ENCODE results near the gene RNF225. TPM values are rescaled to one million over a fixed set of nuclear protein-coding genes. Genes with fewer than 3 reads are reported as not detected.

The RNF225 gene
- total and polyA plus RNA-seq, 9 of the 15 experiments (the other 6 are each of a cell fraction or from before 2014, with no cell fraction given) = 0.33 TPM; not detected in 8

DNA sequence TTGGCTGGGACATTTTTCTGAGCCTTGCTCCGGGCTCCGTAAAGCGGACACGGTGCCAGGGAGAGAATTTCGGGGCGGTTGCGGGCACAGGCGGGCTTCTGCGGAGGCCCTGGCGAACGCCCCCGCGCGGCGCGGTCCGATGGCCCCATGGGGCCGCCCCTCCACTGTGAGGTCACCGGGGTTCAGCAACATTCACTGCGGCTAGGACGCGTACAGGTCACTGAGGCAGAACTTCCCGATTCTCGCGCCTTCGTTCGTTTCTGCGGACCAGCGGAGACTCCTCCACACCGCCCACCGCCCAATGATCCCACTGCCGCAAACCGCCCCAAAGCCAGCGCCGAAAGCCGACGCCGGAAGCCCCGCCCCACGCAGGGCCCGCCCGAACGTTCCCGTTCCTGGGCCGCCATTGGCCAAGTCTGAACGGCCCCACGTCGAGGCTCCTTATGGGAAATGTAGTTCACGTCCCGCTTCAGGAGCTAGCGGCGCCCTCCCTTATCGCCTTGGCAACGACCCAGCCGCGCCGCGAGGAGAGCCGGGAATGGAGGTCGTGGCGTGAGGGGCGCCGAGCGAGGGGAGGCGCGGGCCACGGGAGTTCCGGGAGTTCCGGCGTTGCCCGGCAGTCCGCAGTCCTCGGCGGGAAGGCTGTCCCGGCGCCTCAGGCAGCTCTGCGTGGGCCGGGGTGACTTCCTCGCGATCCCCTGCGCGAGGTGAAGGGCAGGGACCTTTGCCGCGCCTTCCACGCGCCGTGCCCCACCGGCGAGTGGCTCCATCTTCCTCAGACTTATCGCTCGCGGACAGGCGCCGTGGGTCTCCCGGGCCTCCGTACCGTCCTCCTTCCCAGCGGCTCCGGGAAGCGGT is 12.9 kb downstream of the RNF225 start, which contains the start of gene ZNF584 (continued):
- TF ChIP-seq, protein P1, sequence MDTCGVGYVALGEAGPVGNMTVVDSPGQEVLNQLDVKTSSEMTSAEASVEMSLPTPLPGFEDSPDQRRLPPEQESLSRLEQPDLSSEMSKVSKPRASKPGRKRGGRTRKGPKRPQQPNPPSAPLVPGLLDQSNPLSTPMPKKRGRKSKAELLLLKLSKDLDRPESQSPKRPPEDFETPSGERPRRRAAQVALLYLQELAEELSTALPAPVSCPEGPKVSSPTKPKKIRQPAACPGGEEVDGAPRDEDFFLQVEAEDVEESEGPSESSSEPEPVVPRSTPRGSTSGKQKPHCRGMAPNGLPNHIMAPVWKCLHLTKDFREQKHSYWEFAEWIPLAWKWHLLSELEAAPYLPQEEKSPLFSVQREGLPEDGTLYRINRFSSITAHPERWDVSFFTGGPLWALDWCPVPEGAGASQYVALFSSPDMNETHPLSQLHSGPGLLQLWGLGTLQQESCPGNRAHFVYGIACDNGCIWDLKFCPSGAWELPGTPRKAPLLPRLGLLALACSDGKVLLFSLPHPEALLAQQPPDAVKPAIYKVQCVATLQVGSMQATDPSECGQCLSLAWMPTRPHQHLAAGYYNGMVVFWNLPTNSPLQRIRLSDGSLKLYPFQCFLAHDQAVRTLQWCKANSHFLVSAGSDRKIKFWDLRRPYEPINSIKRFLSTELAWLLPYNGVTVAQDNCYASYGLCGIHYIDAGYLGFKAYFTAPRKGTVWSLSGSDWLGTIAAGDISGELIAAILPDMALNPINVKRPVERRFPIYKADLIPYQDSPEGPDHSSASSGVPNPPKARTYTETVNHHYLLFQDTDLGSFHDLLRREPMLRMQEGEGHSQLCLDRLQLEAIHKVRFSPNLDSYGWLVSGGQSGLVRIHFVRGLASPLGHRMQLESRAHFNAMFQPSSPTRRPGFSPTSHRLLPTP (IDR thresholded peaks at IDR 0.05; ENCODE audit: borderline replicate concordance, extremely low read depth, insufficient read length) = no peak
- TF ChIP-seq MYC (IDR thresholded peaks at IDR 0.05; ENCODE audit: low read depth, low read length) (peak; percentile 33; the same call in 1 of the 2 replicates), MYC (CRISPR knock-in tag; IDR thresholded peaks at IDR 0.05; ENCODE audit: borderline replicate concordance, low read depth) (peak; percentile 88), ZNF263 (CRISPR knock-in tag; IDR thresholded peaks at IDR 0.05; ENCODE audit: borderline replicate concordance) (no peak; the same call in 1 of the 2 replicates), HNRNPL (IDR thresholded peaks at IDR 0.05; ENCODE audit: low read depth, low read length) (peak; percentile 47; the same call in 1 of the 2 replicates), KLF1 (tag; IDR thresholded peaks at IDR 0.05) (peak; percentile 66), SAFB2 (IDR thresholded peaks at IDR 0.05; ENCODE audit: borderline replicate concordance, low read depth, low read length, severe bottlenecking) (no peak), ZNF696 (CRISPR knock-in tag; conservative IDR thresholded peaks at IDR 0.05) (no peak), JUNB (CRISPR knock-in tag; conservative IDR thresholded peaks at IDR 0.05) (no peak), SNRNP70 (optimal IDR thresholded peaks at IDR 0.05; ENCODE audit: low read depth, low read length) (no peak), NR4A1 (CRISPR knock-in tag; IDR thresholded peaks at IDR 0.05) (no peak), NR4A1 (tag; IDR thresholded peaks at IDR 0.05) (no peak)
- TF ChIP-seq, protein P2, sequence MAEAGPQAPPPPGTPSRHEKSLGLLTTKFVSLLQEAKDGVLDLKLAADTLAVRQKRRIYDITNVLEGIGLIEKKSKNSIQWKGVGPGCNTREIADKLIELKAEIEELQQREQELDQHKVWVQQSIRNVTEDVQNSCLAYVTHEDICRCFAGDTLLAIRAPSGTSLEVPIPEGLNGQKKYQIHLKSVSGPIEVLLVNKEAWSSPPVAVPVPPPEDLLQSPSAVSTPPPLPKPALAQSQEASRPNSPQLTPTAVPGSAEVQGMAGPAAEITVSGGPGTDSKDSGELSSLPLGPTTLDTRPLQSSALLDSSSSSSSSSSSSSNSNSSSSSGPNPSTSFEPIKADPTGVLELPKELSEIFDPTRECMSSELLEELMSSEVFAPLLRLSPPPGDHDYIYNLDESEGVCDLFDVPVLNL (CRISPR knock-in tag; IDR thresholded peaks at IDR 0.05; ENCODE audit: low read depth) = no peak
- TF ChIP-seq, protein P3, sequence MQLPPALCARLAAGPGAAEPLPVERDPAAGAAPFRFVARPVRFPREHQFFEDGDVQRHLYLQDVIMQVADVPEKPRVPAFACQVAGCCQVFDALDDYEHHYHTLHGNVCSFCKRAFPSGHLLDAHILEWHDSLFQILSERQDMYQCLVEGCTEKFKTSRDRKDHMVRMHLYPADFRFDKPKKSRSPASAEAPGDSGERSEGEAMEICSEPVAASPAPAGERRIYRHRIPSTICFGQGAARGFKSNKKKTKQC (CRISPR knock-in tag; IDR thresholded peaks at IDR 0.05) = no peak; the same call in 1 of the 2 replicates
- TF ChIP-seq, protein P4, sequence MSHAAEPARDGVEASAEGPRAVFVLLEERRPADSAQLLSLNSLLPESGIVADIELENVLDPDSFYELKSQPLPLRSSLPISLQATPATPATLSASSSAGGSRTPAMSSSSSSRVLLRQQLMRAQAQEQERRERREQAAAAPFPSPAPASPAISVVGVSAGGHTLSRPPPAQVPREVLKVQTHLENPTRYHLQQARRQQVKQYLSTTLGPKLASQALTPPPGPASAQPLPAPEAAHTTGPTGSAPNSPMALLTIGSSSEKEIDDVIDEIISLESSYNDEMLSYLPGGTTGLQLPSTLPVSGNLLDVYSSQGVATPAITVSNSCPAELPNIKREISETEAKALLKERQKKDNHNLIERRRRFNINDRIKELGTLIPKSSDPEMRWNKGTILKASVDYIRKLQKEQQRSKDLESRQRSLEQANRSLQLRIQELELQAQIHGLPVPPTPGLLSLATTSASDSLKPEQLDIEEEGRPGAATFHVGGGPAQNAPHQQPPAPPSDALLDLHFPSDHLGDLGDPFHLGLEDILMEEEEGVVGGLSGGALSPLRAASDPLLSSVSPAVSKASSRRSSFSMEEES (CRISPR knock-in tag; IDR thresholded peaks at IDR 0.05) = no peak
- TF ChIP-seq, protein P5, sequence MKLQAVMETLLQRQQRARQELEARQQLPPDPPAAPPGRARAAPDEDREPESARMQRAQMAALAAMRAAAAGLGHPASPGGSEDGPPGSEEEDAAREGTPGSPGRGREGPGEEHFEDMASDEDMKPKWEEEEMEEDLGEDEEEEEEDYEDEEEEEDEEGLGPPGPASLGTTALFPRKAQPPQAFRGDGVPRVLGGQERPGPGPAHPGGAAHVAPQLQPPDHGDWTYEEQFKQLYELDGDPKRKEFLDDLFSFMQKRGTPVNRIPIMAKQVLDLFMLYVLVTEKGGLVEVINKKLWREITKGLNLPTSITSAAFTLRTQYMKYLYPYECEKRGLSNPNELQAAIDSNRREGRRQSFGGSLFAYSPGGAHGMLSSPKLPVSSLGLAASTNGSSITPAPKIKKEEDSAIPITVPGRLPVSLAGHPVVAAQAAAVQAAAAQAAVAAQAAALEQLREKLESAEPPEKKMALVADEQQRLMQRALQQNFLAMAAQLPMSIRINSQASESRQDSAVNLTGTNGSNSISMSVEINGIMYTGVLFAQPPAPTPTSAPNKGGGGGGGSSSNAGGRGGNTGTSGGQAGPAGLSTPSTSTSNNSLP (IDR thresholded peaks at IDR 0.05; ENCODE audit: borderline replicate concordance, low read depth, low read length) = no peak
- TF ChIP-seq, protein P6, sequence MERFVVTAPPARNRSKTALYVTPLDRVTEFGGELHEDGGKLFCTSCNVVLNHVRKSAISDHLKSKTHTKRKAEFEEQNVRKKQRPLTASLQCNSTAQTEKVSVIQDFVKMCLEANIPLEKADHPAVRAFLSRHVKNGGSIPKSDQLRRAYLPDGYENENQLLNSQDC (CRISPR knock-in tag; IDR thresholded peaks at IDR 0.05) = no peak
